Measurements from ENCODE around the gene SLC24A4.
"Not testable (repeated sequence)": the region's sequence is repeated elsewhere in the genome, so short reads cannot be mapped to it uniquely, and the experiment has no call there.

Gene SLC24A4

GRCh38 chr14:92527721-92528120 lies 204.8 kb downstream of the SLC24A4 start:
- DNase-seq: no peak

DNA sequence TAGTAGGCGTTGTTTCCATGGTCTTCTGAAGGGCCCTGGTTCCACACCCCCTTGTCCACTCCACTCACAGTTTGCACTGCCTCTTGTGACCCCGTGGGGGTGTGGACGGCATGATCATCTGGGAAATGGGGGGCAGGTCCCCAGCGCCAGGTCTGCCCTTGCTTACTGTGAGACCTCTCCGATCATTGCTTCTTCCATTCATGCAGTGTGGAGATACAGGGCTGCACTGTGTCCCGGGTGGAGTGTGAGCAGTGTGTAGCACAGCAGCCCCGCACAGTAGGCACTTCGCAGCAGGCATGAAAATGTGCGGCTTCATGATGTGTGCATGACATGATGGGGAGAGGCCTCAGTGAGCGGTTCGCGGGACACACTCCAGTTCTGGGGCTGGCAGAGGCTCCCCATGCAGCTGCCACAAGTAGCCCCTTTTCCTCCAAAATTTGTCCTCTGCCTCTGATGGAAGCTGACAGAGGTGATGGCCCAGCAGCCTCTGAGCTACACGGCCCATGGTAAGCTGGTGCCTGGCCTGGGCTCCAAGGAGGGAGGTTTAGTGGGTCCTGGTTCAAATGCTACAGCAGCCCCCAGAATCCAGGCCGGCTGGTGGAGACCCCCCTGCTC lies 205.6 kb downstream of the SLC24A4 start:
- DNase-seq: no peak

DNA sequence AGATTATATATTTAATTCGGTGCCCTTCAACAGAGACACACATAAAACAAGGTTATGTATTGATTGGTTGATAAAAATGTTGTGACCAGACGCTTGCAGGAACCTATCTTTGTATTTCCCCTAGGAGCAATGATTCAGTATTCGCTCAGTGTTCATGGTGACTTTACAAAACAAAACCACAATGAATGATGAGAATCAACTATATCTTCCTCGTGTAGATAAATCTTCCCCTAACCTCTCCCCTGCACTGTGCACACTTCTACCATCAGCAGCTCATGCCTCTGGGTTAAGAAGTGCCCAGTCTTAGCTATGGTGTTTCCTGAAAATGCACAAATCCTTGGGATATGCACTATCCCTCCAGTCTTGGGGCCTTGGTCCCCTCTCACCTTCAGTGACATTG lies 206.9 kb downstream of the SLC24A4 start:
- DNase-seq: no peak

DNA sequence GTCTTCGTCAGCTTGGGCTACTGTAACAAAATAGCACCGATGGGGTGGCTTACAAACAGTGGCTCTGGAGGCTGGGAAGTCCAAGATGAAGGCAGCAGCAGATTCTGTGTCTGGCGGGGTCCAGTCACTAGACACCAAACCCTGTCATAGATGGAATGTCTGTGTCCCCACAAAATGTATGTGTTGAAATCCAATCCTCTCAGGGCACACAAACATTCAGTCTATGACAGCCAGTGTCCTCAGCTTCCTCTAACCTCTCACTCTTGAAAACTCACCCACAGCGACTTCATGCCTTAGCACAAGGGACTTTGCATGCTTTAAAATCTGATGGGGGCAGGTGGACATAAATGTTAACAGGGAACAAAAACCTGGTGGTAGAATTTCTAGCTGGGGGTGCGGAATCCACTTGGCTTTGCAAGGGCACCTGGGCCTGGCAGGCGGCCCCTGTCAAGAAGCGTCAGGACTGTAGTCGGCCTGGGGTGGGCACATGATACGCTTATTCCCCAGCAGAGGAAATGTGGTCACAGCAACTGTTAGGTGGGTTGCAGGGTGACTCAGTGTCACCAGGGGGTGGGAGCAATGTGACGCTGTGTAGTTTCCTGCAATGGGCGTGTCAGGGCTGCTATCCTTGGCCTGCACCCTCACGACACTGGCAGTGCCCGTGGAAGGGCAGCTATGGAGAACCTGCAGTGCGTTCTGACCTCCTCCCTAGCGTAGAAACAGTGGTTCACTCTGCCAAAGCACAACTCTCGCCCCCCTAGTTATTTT lies 208.3 kb downstream of the SLC24A4 start:
- no peak for DNase-seq

DNA sequence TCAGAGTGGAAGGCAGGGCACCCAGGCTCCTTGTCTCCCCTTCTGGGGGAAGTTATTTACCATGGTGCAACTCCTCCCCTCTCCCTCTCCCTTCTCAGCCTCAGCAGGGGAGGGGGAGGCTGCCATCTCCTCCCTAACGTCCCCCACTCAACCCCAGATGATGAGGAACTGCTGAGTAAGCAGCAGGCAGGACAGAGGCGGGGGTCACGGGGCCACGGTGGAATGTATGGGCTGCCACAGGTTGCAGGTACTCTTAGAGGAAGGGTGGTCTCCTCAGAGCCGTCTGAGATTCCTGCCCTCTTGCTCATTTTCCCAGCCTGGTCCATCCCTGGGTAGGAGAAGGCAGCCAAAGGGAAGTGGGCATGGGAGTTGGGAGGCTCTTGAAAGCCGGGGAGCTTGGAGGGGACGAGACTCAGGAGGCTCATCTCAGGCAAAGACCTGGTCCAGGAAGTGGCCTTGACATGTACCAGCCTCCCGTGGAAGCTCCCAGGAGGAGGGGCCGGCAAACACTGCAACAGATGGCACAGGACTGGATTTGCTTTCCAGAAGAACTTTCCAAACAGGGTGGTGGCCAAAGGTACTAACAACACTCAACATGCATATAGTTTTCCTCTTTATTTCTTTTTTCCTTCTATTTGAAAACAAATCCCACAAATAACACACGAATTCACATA lies 209.7 kb downstream of the SLC24A4 start:
- peak; percentile 80 for DNase-seq

DNA sequence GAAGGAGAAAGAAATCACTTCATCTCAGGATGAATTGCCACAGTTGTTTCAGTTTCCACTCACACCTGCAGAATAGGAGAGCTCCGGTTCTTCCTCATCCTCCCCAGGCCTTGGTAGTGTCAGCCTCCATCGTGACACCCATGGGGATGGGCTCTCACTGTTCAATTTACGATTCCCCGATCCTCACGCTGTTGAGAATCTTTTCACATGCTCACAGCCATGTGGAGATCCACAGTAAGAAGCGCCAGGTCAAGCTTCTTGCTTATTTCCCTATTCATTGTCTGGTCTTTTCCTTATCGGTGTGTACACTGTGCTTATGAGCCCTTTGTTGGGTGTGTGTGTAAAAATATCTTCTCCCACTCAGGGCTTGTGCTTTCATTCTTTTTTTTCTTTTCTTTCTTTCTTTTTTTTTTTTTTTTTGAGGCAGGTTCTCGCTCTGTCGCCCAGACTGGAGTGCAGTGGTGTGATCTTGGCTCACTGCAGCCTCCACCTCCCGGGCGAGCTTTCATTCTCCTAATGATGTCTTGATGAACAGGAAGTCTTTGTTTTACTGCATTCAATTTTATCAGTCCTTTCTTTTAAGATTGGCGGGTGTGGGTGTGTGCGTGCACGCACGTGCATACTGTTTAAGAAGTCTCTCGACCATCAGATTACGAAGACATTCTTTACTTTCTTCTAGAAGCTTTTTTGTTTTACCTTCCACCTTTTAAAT lies 212.1 kb downstream of the SLC24A4 start:
- DNase-seq: no peak

DNA sequence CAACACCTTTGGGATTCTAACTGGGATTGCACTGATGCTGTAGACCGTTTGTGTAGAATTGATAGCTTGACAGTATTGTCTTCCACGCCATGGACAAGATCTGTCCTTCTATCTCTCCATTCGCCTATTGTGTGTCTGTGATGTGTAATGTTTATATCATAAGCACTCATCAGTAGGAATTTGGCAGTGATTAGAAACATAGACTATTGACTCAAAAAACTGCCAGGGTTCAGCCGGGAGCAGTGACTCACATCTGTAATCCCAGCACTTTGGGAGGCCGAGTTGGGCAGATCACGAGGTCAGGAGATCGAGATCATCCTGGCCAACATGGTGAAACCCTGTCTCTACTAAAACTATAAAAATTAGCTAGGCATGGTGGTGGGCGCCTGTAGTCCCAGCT lies 213.3 kb downstream of the SLC24A4 start:
- not testable (repeated sequence) for DNase-seq

- no peak for DNase-seq
These were observed 215.5 kb downstream of the SLC24A4 start for GRCh38 chr14:92538412-92538985.

GRCh38 chr14:92539419-92539818 lies 216.5 kb downstream of the SLC24A4 start:
- no peak for DNase-seq

DNA sequence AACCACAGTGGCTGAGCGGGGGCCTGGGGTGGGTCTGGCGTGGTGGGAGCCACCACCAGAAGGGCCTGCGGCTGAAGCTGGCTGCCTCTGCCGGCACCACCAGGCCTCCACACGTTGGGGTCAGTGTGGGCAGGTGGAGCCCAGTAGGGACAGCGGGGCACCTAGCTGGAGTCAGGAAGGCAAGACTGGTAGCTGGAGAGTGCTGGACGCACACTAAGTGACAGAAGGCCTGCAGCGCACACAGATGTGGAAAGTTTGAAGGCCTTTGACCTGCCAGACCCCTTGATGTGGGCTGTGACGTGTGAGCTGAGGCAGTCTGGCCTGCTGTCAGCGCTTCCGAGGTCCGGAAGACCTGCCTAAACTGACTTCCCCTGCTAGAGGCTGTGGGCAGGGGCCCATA lies 216.9 kb downstream of the SLC24A4 start:
- no peak for DNase-seq

GRCh38 chr14:92540472-92541048 lies 217.6 kb downstream of the SLC24A4 start:
- DNase-seq: peak; percentile 77

GRCh38 chr14:92542766-92543554 lies 220.0 kb downstream of the SLC24A4 start:
- no peak for DNase-seq

DNA sequence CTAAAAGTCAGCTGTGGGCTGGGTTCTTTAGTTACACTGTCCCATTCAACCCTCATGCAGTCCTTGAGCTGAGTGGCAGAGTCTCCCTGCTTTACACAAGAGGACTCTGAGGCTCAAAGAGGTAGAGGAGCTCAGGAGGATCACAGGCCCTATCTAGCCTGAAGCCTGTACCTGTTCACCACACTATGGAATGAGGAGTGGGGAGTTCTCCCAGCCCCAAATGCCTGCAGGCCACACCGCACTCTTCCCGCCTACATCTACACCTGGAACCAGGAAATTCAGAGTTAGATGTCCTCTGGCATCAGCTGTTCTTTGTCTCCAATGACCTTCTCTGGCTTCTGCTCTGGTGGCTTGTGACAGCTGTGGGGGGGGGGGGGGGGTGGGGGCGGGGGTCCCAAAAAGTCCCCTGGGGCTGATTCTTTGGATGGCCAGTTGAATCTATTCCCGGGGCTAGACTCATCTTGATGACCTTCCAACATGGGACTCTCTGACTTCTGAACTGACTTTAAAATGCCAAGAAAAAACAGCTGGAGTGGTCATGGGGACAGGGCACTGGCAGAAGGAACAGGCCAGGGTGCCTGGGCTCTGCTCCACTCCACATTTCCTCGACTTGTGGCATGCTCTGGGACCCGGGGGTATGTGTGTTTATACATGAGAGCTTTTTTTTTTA lies 221.2 kb downstream of the SLC24A4 start:
- DNase-seq: no peak

- DNase-seq: no peak
These were observed 223.5 kb downstream of the SLC24A4 start for GRCh38 chr14:92546347-92547053.

- no peak for DNase-seq
These were observed 226.3 kb downstream of the SLC24A4 start for GRCh38 chr14:92549105-92549858.

GRCh38 chr14:92549859-92550230 lies 226.9 kb downstream of the SLC24A4 start:
- DNase-seq: peak; percentile 35

Data from DMS 273 treated with DMSO at 0.1 percent for 48 hours (cell line).